ENCODE data around the gene FUT6. TPM values are rescaled to one million over a fixed set of nuclear protein-coding genes. Genes with fewer than 3 reads are reported as not detected.
"Not testable (repeated sequence)": the region's sequence is repeated elsewhere in the genome, so short reads cannot be mapped to it uniquely, and the experiment has no call there.

Gene FUT6
- total RNA-seq, 1 donor from 2014 or later: not detected

DNA sequence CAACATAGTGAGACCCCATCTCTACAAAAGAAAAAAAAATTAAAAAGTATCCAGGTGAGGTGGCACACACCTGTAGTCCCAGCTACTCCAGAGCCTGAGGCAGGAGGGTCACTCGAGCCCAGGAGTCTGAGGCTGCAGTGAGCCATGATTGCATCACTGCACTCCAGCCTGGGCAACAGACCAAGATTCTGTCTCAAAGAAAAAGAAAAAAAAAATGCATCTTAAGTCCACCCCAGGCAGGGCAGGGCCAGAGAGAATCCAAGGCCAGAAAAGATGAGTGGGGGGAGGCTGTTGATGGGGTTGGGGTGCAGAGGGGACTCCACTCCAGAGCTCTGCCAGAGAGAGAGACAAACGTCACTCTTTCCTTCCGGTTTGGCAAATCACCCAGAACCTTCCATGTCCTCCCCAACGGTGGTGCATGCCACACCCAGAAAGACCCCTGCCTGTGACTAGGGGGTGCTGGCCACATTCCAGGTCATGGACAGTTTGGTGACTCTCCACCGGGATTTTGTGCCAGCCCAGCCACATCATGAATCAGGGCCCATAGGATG, 11.3 kb upstream of the FUT6 start:
- Mint-ChIP-seq H3K4me1 (no peaks in the 10 kb centered on the region), H3K4me3 (no peak overlapping the region), H3K36me3 (ENCODE audit: low read depth) (no peaks in the 10 kb centered on the region), H3K9me3 (no peaks in the 10 kb centered on the region), H3K27me3 (peaks cover 7% of the 10 kb centered on the region), H3K27ac (no peak overlapping the region)
- no peak for ATAC-seq (ENCODE audit: low read depth)
- TF ChIP-seq, protein P1, sequence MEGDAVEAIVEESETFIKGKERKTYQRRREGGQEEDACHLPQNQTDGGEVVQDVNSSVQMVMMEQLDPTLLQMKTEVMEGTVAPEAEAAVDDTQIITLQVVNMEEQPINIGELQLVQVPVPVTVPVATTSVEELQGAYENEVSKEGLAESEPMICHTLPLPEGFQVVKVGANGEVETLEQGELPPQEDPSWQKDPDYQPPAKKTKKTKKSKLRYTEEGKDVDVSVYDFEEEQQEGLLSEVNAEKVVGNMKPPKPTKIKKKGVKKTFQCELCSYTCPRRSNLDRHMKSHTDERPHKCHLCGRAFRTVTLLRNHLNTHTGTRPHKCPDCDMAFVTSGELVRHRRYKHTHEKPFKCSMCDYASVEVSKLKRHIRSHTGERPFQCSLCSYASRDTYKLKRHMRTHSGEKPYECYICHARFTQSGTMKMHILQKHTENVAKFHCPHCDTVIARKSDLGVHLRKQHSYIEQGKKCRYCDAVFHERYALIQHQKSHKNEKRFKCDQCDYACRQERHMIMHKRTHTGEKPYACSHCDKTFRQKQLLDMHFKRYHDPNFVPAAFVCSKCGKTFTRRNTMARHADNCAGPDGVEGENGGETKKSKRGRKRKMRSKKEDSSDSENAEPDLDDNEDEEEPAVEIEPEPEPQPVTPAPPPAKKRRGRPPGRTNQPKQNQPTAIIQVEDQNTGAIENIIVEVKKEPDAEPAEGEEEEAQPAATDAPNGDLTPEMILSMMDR (IDR thresholded peaks at IDR 0.05): no peak
- DNase-seq: no peak
- ChIA-PET CTCF (no interaction called here), POLR2A (no interaction called here)
- intact Hi-C loops (cut with micrococcal nuclease): no loop called here

DNA sequence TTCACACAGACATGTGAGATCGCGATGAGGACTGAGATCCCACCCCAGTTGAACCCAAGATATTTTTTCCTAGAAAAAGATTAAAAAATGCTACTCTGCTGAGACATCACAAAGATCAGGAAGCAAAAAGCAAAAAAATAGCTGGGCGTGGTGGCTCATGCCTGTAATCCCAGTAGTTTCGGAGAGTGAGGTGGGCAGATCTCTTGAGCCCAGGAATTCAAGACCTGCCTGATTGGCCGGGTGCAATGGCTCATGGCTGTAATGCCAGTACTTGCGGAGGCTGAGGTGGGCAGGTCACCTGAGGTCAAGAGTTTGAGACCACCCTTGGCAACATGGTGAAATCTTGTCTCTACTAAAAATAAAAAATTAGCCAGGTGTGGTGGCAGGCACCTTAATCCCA, 10.7 kb upstream of the FUT6 start:
- H3K4me3 Mint-ChIP-seq: no peak overlapping the region
- ATAC-seq (ENCODE audit: low read depth) (no peak), DNase-seq (no peak)
- ChIA-PET POLR2A (no interaction called here), CTCF (no interaction called here)
- TF ChIP-seq, protein P1 (IDR thresholded peaks at IDR 0.05): no peak
- H3K4me1 Mint-ChIP-seq: no peaks in the 10 kb centered on the region
- intact Hi-C loops (cut with micrococcal nuclease): no loop called here
- no peaks in the 10 kb centered on the region for H3K9me3 Mint-ChIP-seq
- no peaks in the 10 kb centered on the region for H3K36me3 Mint-ChIP-seq (ENCODE audit: low read depth)
- no peak overlapping the region for H3K27ac Mint-ChIP-seq
- H3K27me3 Mint-ChIP-seq: peaks cover 7% of the 10 kb centered on the region

DNA sequence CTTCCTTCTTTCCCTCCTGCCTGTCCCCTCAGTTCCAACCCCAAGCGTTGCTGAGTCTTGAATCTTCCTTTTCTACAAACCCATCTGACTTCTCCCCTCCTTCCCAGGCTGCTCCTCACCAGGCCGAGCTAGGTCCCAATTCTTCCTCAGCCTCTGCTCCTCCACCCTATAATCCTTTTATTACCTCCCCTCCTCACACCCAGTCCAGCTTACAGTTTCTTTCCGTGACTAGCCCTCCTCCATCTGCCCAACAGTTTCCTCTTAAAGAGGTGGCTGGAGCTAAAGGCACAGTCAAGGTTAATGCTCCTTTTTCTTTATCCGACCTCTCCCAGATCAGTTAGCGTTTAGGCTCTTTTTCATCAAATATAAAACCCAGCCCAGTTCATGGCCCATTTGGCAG, 9.1 kb upstream of the FUT6 start:
- ATAC-seq (ENCODE audit: low read depth); H3K4me3 Mint-ChIP-seq; H3K27me3 Mint-ChIP-seq; intact Hi-C loops (cut with micrococcal nuclease); H3K4me1 Mint-ChIP-seq; H3K36me3 Mint-ChIP-seq (ENCODE audit: low read depth); H3K9me3 Mint-ChIP-seq; POLR2A ChIA-PET; DNase-seq; CTCF ChIA-PET; H3K27ac Mint-ChIP-seq: not testable (repeated sequence)

DNA sequence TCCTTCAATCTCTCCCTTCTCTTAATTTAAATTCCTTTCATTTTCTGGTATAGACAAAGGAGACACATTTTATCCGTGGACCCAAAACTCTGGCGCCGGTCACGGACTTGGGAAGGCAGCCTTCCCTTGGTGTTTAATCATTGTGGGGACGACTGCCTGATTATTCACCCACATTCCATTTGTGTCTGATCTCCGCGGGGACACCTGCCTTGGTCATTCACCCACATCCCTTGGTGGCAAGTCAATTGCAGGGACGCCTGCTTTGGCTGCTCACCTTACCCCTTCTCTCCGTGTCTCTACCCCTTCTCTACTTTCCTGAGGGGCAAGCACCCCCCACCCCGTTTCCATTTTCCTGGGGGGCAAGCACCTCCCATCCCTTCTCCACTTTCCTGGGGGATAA, 8.3 kb upstream of the FUT6 start:
- CTCF ChIA-PET; intact Hi-C loops (cut with micrococcal nuclease); H3K27ac Mint-ChIP-seq; H3K4me1 Mint-ChIP-seq; ATAC-seq (ENCODE audit: low read depth); H3K36me3 Mint-ChIP-seq (ENCODE audit: low read depth); POLR2A ChIA-PET; H3K4me3 Mint-ChIP-seq; H3K27me3 Mint-ChIP-seq; H3K9me3 Mint-ChIP-seq; DNase-seq: not testable (repeated sequence)

DNA sequence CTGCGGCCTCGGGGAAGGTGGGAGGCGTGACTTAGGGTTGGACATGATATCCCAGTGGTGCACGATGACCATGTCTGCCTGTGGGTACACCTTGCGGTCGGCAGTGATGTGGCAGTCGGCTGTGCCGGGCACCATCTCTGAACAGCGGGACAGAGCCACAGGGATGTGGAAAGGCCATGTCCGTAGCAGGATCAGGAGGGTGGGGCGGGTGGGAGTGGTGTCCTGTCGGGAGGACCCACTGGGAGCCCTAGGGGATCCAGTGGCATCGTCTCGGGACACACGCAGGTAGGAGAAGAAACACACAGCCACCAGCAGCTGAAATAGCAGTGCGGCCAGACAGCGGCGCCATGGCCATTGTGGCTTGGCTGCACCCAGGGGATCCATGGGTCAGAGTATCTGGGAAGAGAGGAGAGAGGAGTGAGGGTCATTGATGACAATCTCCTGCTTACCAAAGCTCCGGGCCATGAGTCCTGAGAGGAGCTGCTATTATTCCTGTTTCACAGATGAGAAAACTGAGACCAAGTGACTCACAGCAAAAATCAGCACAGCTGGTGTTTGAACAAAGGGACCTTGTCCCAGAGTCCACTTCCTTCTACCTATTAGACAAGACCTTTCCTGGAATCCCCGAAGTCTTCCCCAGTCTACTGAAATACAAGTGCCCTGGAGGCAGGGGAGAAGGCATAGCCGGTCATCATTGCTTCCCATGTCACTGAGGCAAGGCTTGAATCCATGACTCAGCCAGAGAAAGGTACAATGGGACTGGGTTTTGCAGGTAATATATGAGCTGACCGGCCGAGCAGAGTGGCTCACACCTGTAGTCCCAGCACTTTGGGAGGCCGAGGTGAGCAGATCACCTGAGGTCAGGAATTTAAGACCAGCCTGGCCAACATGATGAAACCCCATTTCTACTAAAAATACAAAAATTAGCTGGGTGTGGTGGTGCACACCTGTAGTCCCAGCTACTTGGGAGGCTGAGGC, 5.2 kb upstream of the FUT6 start:
- ChIA-PET POLR2A (no interaction called here), CTCF (no interaction called here)
- TF ChIP-seq, protein P1 (IDR thresholded peaks at IDR 0.05): no peak
- H3K36me3 Mint-ChIP-seq (ENCODE audit: low read depth): no peaks in the 10 kb centered on the region
- no peaks in the 10 kb centered on the region for H3K27me3 Mint-ChIP-seq
- no peak overlapping the region for H3K4me3 Mint-ChIP-seq
- DNase-seq (no peak), ATAC-seq (ENCODE audit: low read depth) (no peak)
- H3K4me1 Mint-ChIP-seq: no peaks in the 10 kb centered on the region
- H3K27ac Mint-ChIP-seq: no peak overlapping the region
- H3K9me3 Mint-ChIP-seq: no peaks in the 10 kb centered on the region
- intact Hi-C loops (cut with micrococcal nuclease): no loop called here

DNA sequence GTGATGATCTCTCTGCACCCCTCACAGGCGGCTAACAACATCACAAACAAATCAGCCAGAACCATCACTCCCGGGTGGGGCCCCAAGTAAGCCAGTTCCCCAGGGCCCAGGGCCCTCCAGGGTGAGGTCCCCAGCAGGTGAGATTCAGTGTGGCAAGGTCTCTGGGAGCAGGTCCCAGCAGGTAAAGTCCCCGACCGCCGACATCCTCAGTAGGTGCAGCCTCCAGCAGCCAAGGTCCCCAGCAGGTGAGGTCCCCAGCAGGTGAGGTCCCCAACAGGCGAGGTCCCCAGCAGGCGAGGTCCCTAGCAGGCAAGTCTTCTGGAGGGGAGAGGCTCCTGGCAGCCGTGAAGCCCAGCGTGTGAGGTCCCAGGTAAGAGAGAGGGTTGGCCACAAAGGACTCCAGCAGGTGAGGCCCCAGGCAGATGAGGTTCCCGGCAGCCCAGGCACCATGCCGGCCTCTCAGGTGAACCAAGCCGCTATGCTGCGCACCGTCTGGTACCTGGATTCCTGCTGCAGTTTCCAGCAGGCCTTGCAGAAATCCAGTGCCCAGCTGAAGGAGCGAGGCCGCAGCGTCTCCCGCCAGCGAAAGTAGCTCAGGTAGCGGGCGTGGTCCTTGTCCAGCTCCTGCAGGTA, 3.9 kb upstream of the FUT6 start:
- ChIA-PET POLR2A (no interaction called here), CTCF (no interaction called here)
- no peak for DNase-seq
- peaks cover 2% of the 10 kb centered on the region for H3K27me3 Mint-ChIP-seq
- intact Hi-C loops (cut with micrococcal nuclease): no loop called here
- no peaks in the 10 kb centered on the region for H3K9me3 Mint-ChIP-seq
- no peaks in the 10 kb centered on the region for H3K36me3 Mint-ChIP-seq (ENCODE audit: low read depth)
- TF ChIP-seq, protein P1 (IDR thresholded peaks at IDR 0.05): no peak
- no peak overlapping the region for H3K4me3 Mint-ChIP-seq
- no peak overlapping the region for H3K27ac Mint-ChIP-seq
- no peak for ATAC-seq (ENCODE audit: low read depth)
- H3K4me1 Mint-ChIP-seq: peaks cover 2% of the 10 kb centered on the region

DNA sequence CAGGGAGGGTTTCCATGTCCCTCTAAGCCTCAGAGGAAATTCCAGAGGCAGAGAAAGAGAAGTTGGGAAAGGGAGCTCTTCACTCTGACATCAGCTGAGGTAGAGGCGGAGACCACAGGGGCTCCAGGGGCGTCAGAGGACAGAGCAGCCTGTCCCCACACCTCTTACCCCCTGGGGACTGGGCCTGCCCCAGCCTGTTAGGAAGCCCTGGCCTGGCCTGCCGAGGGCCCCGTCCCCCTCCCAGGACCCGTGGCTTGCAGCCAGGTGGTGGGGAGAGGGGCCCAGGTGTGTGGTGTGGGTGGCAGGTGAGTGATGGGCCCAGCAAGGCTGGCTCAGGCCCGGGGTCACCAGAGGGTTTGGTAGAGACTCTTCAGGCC, 2.2 kb upstream of the FUT6 start:
- ATAC-seq (ENCODE audit: low read depth); intact Hi-C loops (cut with micrococcal nuclease): not testable (repeated sequence)

More for the DNA sequence above, 2.2 kb upstream of the FUT6 start:
- H3K27ac Mint-ChIP-seq; DNase-seq; H3K27me3 Mint-ChIP-seq; CTCF ChIA-PET; POLR2A ChIA-PET; H3K36me3 Mint-ChIP-seq (ENCODE audit: low read depth); H3K9me3 Mint-ChIP-seq; H3K4me3 Mint-ChIP-seq; H3K4me1 Mint-ChIP-seq: not testable (repeated sequence)
